GM21723 (cell line): ENCODE measurements around the gene MGRN1.

Experiments
- ATAC-seq: cut with Tn5 transposase; IDR thresholded peaks from one replicate; pipeline ENCODE4 v1.9.1; 2021; ENCODE audit warnings: mild to moderate bottlenecking, moderate library complexity; ENCODE audit not compliant: unreplicated experiment

The MGRN1 gene

GRCh38 chr16:4684058-4684715 is 59.6 kb downstream of the MGRN1 start:
- no peak for ATAC-seq

- no peak for ATAC-seq
Observed at GRCh38 chr16:4684763-4685162, 60.1 kb downstream of the MGRN1 start.

- ATAC-seq: no peak
Observed at GRCh38 chr16:4685292-4685691, 60.7 kb downstream of the MGRN1 start.

GRCh38 chr16:4685776-4686496 is 61.3 kb downstream of the MGRN1 start:
- ATAC-seq: no peak

GRCh38 chr16:4686497-4687210 is 62.0 kb downstream of the MGRN1 start:
- no peak for ATAC-seq

GRCh38 chr16:4687416-4687815 is 62.8 kb downstream of the MGRN1 start:
- ATAC-seq: no peak

- no peak for ATAC-seq
Observed at GRCh38 chr16:4687946-4688673, 63.5 kb downstream of the MGRN1 start.

- no peak for ATAC-seq
Observed at GRCh38 chr16:4688674-4689045, 64.0 kb downstream of the MGRN1 start.

- no peak for ATAC-seq
Observed at GRCh38 chr16:4689091-4689671, 64.6 kb downstream of the MGRN1 start.

- no peak for ATAC-seq
Observed at GRCh38 chr16:4689864-4690704, 65.5 kb downstream of the MGRN1 start.

- no peak for ATAC-seq
Observed at GRCh38 chr16:4690946-4691665, 66.5 kb downstream of the MGRN1 start.

- no peak for ATAC-seq
Observed at GRCh38 chr16:4691666-4692412, 67.2 kb downstream of the MGRN1 start.

- ATAC-seq: peak; percentile 26
Observed at GRCh38 chr16:4692460-4693295, 68.1 kb downstream of the MGRN1 start.

- ATAC-seq: peak; percentile 90
Observed at GRCh38 chr16:4693296-4693955, 68.8 kb downstream of the MGRN1 start, which contains the start of gene NUDT16L1. Gene NUDT16L1 (plus strand): TSS chr16:4693562. CDS start chr16:4693727, 165 bp downstream.

GRCh38 chr16:4693956-4694641 is 69.5 kb downstream of the MGRN1 start:
- ATAC-seq: peak; percentile 5

- ATAC-seq: no peak
Observed at GRCh38 chr16:4694642-4695451, 70.2 kb downstream of the MGRN1 start.
